GM12878 (cell line): Measurements from ENCODE around the gene NPDC1. TPM values are rescaled to one million over a fixed set of nuclear protein-coding genes. Genes with fewer than 3 reads are reported as not detected.

ENCODE experiments used
- ATAC-seq: fragments of 200-7000 bp; cut with Tn5 transposase; 3 replicates; pipeline ENCODE4 v1.9.1; 2020; ENCODE audit warnings: mild to moderate bottlenecking, moderate library complexity
- BruUV-seq: library from RNA; stranded (reverse); fragments of 400-500 nt; replicated peaks from 2 replicates; lab custom pipeline; 2021; lab: Mats Ljungman, UMichigan
- CTCF ChIA-PET: fragments of 300-600 bp; sonication (Branson Sonifier 250); formaldehyde crosslinking; extraction: SDS; loops from one replicate; lab custom pipeline; 2021; ENCODE audit warnings: inconsistent platforms; lab: Yijun Ruan, JAX
- POLR2A ChIA-PET: fragments of 350-600 bp; formaldehyde crosslinking; extraction: SDS; loops from one replicate; lab custom pipeline; 2021; ENCODE audit warnings: inconsistent platforms; lab: Charles Lee
- RAD21 ChIA-PET: fragments of 300-600 bp; sonication (Branson Sonifier 250); formaldehyde crosslinking; loops from one replicate; lab custom pipeline; 2023; ENCODE audit warnings: antibody characterized with exemption; ENCODE audit not compliant: unreplicated experiment; lab: Charles Lee
- SMC1A ChIA-PET: fragments of 300-600 bp; sonication (Branson Sonifier 250); formaldehyde crosslinking; loops from one replicate; lab custom pipeline; 2023; ENCODE audit not compliant: unreplicated experiment, uncharacterized antibody; lab: Charles Lee
- DNase-seq: peaks from one replicate; pipeline ENCODE4 v3.0.0-alpha.2; 2011; ENCODE audit warnings: low read depth, low spot score
- FAIRE-seq: peaks from 3 replicates; lab custom pipeline; 2011; peaks lifted over from hg19 to GRCh38; lab: Jason Lieb, UNC
- H2AFZ ChIP-seq: 2 replicates; pipeline ENCODE4 v1.6.0; 2011; ENCODE audit warnings: low read depth, low read length, control low read depth; ENCODE audit not compliant: control insufficient read depth
- H3K27ac ChIP-seq: 2 replicates; pipeline ENCODE4 v1.5.1; 2011; ENCODE audit warnings: control low read depth; ENCODE audit not compliant: control insufficient read depth, insufficient read depth
- H3K27me3 ChIP-seq, 2 experiments: replicated peaks in 1 of 2; 2 replicates each; pipeline versions ENCODE4 v1.6.0 to v1.6.1; 2011; ENCODE audit warnings: low read length in 1 of 2; ENCODE audit not compliant: control insufficient read depth in 2 of 2, insufficient read depth in 2 of 2
- H3K36me3 ChIP-seq, 2 experiments: 2 replicates each; pipeline ENCODE4 v1.5.1; 2011; ENCODE audit warnings: low read length in 1 of 2; ENCODE audit not compliant: control insufficient read depth in 2 of 2, insufficient read depth in 2 of 2
- H3K4me1 ChIP-seq: 2 replicates; pipeline ENCODE4 v1.6.1; 2011; ENCODE audit warnings: mild to moderate bottlenecking, low read length, moderate library complexity, mixed read lengths; ENCODE audit not compliant: control insufficient read depth, insufficient read depth
- H3K4me2 ChIP-seq: 2 replicates; pipeline ENCODE4 v1.6.0; 2011; ENCODE audit warnings: control low read depth; ENCODE audit not compliant: control insufficient read depth, insufficient read depth
- H3K4me3 ChIP-seq: fragments of 200-600 bp; sonication (generic); 2 replicates; pipeline ENCODE4 v1.5.1; 2016
- H3K79me2 ChIP-seq: 2 replicates; pipeline ENCODE4 v1.6.0; 2011; ENCODE audit warnings: low read length; ENCODE audit not compliant: control insufficient read depth, insufficient read depth
- H3K9ac ChIP-seq: 2 replicates; pipeline ENCODE4 v1.8.0; 2011; ENCODE audit warnings: low read length, control low read depth, mixed read lengths; ENCODE audit not compliant: control insufficient read depth, insufficient read depth
- H3K9me3 ChIP-seq: replicated peaks from 3 replicates; pipeline ENCODE4 v1.5.1; 2011; ENCODE audit warnings: mild to moderate bottlenecking, low read length; ENCODE audit not compliant: control insufficient read depth, insufficient read depth
- H4K20me1 ChIP-seq: 2 replicates; pipeline ENCODE4 v1.6.0; 2011; ENCODE audit not compliant: control insufficient read depth, insufficient read depth
- BACH1 ChIP-seq: fragments of 450-650 bp; IDR thresholded peaks from 2 replicates; pipeline ENCODE4 v1.6.1; 2017; ENCODE audit warnings: mild to moderate bottlenecking, borderline replicate concordance
- BMI1 ChIP-seq: fragments of 450-650 bp; IDR thresholded peaks from 2 replicates; pipeline ENCODE4 v1.6.1; 2016; ENCODE audit warnings: mild to moderate bottlenecking, moderate library complexity, borderline replicate concordance
- ETV6 ChIP-seq, 2 experiments: fragments of 450-650 bp in 1 of 2; IDR thresholded peaks in 1 of 2; conservative IDR thresholded peaks in 1 of 2; 2 replicates each; pipeline ENCODE4 v1.6.1; 2014; ENCODE audit warnings: antibody characterized with exemption in 1 of 2, borderline replicate concordance in 1 of 2, low read depth in 1 of 2, mild to moderate bottlenecking in 1 of 2, moderate library complexity in 1 of 2
- IKZF1 ChIP-seq: fragments of 450-650 bp; conservative IDR thresholded peaks from 2 replicates; pipeline ENCODE4 v1.6.1; 2017; ENCODE audit warnings: antibody characterized with exemption, mild to moderate bottlenecking
- RAD51 ChIP-seq: fragments of 450-650 bp; IDR thresholded peaks from 2 replicates; pipeline ENCODE4 v1.6.1; 2016; ENCODE audit warnings: moderate library complexity, mild to moderate bottlenecking, inconsistent platforms
- WGBS: methylation state at CpG from one replicate; pipeline ENCODE4 v1.1.6; 2016; ENCODE audit warnings: low lambda C conversion rate; ENCODE audit not compliant: insufficient replicate concordance, insufficient coverage; ENCODE audit errors: missing lambda C conversion rate; 5-methylcytosine and 5-hydroxymethylcytosine counted together
- in situ Hi-C: fragments of 300-500 bp; cut with MboI; formaldehyde crosslinking; loops from 9 replicates; pipeline ENCODE4 v1.14.3; 2018; ENCODE audit warnings: mixed read lengths
- intact Hi-C: fragments of 100-400 bp; cut with micrococcal nuclease; formaldehyde crosslinking; loops from one replicate; pipeline ENCODE4 v1.14.2; 2022; ENCODE audit not compliant: unreplicated experiment
- polyA plus RNA-seq, 11 experiments: library from polyadenylated mRNA; depleted of rRNA in 4 of 11; unstranded in 6 of 11; stranded (reverse) in 5 of 11; fragments of >200 nt; fragmentation: Nextera tagmentation in 4 of 11; fragmentation: Illumina TruSeq in 1 of 11; extraction: Ambion mirVana in 4 of 11; extraction: Trizol in 1 of 11; gene quantifications; 1 replicate in 1 of 11; 2 replicates in 10 of 11; pipeline versions ENCODE4 v1.2.1 to v1.2.3, GENCODE V29; 2011 to 2016; ENCODE audit warnings: inconsistent platforms in 2 of 11, missing spikeins in 2 of 11, low read depth in 1 of 11
- total RNA-seq, 4 experiments: library from RNA; depleted of rRNA in 3 of 4; stranded (reverse); fragments of >200 nt in 3 of 4; fragmentation: Illumina TruSeq in 1 of 4; extraction: Trizol in 1 of 4; gene quantifications; 2 replicates each; pipeline versions ENCODE4 v1.2.1 to v1.2.3, GENCODE V29; 2013 to 2021
- TF ChIP-seq, protein P1 (sequence below): fragments of 450-650 bp; IDR thresholded peaks from 2 replicates; pipeline ENCODE4 v1.6.1; 2016; ENCODE audit warnings: mild to moderate bottlenecking

Gene NPDC1
- total and polyA plus RNA-seq, 10 of the 15 experiments (the other 5 are each of a cell fraction or from before 2014, with no cell fraction given) = 0.04 to 1.7 (median 0.77) TPM; not detected in 2

DNA sequence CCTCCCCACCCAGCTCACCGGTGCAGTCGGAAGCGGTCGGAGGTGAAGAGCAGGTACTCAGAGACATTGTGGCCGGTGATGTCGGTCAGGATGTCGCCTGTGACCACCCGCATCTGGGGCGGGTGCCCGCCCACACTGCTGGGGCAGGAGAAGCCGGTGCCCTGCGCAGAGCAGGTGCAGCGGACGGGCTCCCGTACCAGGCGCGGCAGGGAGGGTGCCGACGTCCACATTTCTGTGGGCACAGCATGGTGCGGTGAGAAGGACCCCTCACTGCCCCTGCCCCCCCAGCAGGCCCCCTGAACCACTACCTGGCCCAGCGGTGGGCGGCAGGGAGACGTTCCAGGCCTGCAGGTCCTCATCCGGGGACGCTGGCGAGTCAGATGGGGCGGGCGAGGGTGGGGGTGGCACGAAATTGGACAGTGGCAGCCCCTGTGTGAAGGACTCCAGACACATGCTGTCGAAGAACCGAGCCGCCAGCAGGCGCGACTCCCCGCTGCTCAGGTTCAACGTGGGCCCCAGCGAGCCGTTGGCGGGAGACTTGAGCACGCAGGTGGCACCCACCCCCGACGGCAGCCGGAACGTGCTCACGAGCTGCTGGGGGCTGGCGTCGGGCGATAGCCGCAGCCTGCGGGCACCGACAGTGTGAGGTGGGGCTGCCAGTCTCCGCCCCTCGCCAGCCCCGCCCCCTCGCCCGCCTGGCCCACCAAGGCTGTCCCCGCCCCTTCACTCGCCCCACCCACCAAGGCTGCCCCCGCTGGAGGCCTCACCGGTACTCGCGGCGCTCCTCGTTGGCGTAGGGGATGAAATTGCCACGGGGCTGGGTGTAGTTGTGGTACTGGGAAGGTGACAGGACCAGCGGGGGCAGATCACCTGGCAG is 33.0 kb downstream of the NPDC1 start:
- BruUV-seq = no TSS peak
- WGBS = 91% methylated on average over 47 of the region's 67 CpGs
- ChIA-PET POLR2A (no interaction called here), SMC1A (no interaction called here), CTCF (no interaction called here), RAD21 (no interaction called here)
- no peak for TF ChIP-seq IKZF1
- TF ChIP-seq RAD51 = no peak
- TF ChIP-seq BACH1 = no peak
- TF ChIP-seq ETV6 (conservative IDR thresholded peaks at IDR 0.05 in 1 of 2, IDR thresholded peaks at IDR 0.05 in 1 of 2; ENCODE audit: borderline replicate concordance in 1 of 2, low read depth in 1 of 2) = no peak
- no peak for TF ChIP-seq BMI1
- TF ChIP-seq, protein P1, sequence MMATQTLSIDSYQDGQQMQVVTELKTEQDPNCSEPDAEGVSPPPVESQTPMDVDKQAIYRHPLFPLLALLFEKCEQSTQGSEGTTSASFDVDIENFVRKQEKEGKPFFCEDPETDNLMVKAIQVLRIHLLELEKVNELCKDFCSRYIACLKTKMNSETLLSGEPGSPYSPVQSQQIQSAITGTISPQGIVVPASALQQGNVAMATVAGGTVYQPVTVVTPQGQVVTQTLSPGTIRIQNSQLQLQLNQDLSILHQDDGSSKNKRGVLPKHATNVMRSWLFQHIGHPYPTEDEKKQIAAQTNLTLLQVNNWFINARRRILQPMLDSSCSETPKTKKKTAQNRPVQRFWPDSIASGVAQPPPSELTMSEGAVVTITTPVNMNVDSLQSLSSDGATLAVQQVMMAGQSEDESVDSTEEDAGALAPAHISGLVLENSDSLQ = no peak
- Histone ChIP-seq H3K27me3 (no peaks in the 10 kb centered on the region), H2AFZ (no peak overlapping the region), H3K79me2 (no peaks in the 10 kb centered on the region), H3K27ac (no peak overlapping the region), H3K36me3 (no peaks in the 10 kb centered on the region), H3K9me3 (no peaks in the 10 kb centered on the region; the same call in 2 of the 3 replicates), H3K4me2 (no peak overlapping the region), H3K4me1 (no peaks in the 10 kb centered on the region), H3K4me3 (no peak overlapping the region), H3K9ac (no peak overlapping the region), H4K20me1 (no peaks in the 10 kb centered on the region)
- FAIRE-seq (no peak), DNase-seq (no peak), ATAC-seq (no peak)
- in situ Hi-C loops = no loop called here
- intact Hi-C loops = no loop called here
